ENCODE results near the gene PTK6.
A peak's percentile ranks its signal among the peaks of the same experiment; 100 is the strongest.
"Not testable (repeated sequence)": the region's sequence is repeated elsewhere in the genome, so short reads cannot be mapped to it uniquely, and the experiment has no call there.

PTK6 gene

GRCh38 chr20:63536997-63537524 is at the start of gene PTK6:
Gene PTK6 (minus strand): TSS chr20:63537376. CDS start chr20:63537314, 62 bp downstream.
- no peak for DNase-seq (ENCODE audit: low read depth)

- DNase-seq (ENCODE audit: low read depth): no peak
These were observed 49.6 kb upstream of the PTK6 start for GRCh38 chr20:63586797-63587196.

DNA sequence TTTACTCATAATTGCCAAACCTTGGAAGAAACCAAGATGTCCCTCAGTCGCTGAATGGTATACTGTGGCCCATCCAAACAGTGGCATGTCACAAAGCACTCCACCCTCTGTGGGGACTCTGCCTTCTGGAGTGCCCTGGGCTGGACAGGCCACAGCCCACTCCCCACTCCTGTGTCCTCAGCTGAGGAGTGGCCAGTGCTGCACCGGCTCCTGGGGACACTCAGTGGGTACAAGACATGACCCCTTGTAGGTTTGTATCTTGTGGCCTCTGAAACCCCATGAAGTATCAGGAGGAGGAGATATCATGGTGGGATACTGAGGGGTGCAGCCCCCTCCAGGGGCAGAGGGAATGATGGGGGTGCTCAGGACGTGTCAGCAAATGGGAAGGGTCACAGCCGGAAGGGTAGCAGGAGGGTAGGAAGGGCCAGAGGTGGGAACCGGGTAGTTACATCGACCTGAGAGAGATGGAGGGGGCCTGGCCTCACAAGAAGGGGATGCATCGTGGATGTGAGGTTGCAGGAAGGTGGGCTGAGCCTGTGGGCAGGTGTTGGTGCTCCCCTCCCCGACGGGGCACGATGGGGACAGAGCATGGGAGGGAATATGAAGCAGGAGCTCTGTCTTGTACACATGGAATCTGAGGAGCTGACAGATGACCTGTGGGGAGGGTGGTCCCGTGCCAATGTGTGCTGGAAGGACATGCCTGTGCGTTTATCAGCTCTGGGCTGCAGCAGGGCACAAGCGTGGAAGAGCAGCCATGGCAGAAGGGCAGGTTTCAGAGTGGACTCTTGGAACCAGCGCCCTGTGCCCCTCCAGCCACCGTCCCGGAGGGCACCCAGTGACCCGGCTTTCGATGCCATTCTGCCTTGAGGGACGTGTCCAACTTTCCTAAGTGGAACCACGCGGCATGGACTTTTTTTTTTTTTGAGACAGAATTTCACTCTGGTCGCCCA is 48.7 kb upstream of the PTK6 start:
- no peak for DNase-seq (ENCODE audit: low read depth)

GRCh38 chr20:63582382-63583063 is 45.3 kb upstream of the PTK6 start:
- DNase-seq (ENCODE audit: low read depth): no peak

GRCh38 chr20:63580796-63581461 is 43.8 kb upstream of the PTK6 start:
- peak; percentile 51 for DNase-seq (ENCODE audit: low read depth)

GRCh38 chr20:63579017-63579694 is 42.0 kb upstream of the PTK6 start:
- no peak for DNase-seq (ENCODE audit: low read depth)

- no peak for DNase-seq (ENCODE audit: low read depth)
These were observed 41.2 kb upstream of the PTK6 start for GRCh38 chr20:63578224-63579016.

GRCh38 chr20:63577317-63577894 is 40.2 kb upstream of the PTK6 start:
- DNase-seq (ENCODE audit: low read depth): no peak

DNA sequence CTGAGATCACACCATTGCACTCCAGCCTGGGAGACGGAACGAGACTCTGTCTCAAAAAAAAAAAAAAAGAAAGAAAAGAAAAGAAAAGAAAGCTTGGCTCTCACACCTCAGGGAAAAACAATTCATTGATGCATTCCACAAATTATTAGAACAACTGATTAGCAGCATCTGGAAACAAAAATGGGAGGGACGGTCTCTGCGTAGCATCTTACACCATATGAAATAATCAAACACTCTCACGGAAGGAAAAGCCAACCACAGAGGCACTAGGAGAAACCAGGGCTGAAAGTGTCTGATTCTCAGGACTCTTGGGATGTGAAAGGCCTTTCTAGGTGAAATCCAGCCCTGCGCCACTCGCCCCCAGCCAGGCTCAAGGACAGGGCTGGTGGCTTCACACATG is 39.1 kb upstream of the PTK6 start:
- DNase-seq (ENCODE audit: low read depth): no peak

GRCh38 chr20:63574829-63575743 is 37.9 kb upstream of the PTK6 start:
- DNase-seq (ENCODE audit: low read depth): no peak

- DNase-seq (ENCODE audit: low read depth): peak; percentile 36
These were observed 37.1 kb upstream of the PTK6 start, which contains the start of gene HELZ2 for GRCh38 chr20:63574156-63574828. Gene HELZ2 (minus strand): TSS chr20:63574239. CDS start chr20:63572385, 1,854 bp downstream.

- DNase-seq (ENCODE audit: low read depth): no peak
These were observed 36.5 kb upstream of the PTK6 start for GRCh38 chr20:63573647-63574131.

GRCh38 chr20:63572788-63573646 is 35.8 kb upstream of the PTK6 start:
- DNase-seq (ENCODE audit: low read depth): no peak

GRCh38 chr20:63572071-63572787 is 35.1 kb upstream of the PTK6 start:
- DNase-seq (ENCODE audit: low read depth): no peak

DNA sequence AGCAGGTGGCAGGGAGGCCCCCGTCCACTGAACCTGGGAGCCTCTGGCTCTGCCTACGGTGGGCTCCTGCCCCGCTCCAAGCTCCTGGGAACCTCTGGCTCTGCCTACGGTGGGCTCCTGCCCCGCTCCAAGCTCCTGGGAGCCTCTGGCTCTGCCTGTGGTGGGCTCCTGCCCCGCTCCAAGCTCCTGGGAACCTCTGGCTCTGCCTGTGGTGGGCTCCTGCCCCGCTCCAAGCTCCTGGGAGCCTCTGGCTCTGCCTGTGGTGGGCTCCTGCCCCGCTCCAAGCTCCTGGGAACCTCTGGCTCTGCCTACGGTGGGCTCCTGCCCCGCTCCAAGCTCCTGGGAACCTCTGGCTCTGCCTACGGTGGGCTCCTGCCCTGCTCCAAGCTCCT is 33.9 kb upstream of the PTK6 start:
- DNase-seq (ENCODE audit: low read depth): not testable (repeated sequence)

GRCh38 chr20:63570281-63571086 is 33.3 kb upstream of the PTK6 start:
- no peak for DNase-seq (ENCODE audit: low read depth)

All from activated T-helper 9 cell treated with anti-CD3 and anti-CD28 coated beads, Interleukin-2, amount 50 U/mL, for 16 hours (primary cell).